ENCODE measurements around the gene SORCS2.
A peak's percentile ranks its signal among the peaks of the same experiment; 100 is the strongest.

SORCS2 gene

GRCh38 chr4:7248857-7249256 lies 56.5 kb downstream of the SORCS2 start:
- in situ Hi-C loops (cut with HindIII; ENCODE audit: low pct_ligation_motif_present, low pct_unique_long_range_greater_than_20kb, low sequenced_read_pairs), result no loop called here

GRCh38 chr4:7251321-7251720 lies 59.0 kb downstream of the SORCS2 start:
- in situ Hi-C loops (cut with HindIII; ENCODE audit: low pct_ligation_motif_present, low pct_unique_long_range_greater_than_20kb, low sequenced_read_pairs), result no loop called here
- DNase-seq, result no peak

More at GRCh38 chr4:7248857-7249256, 56.5 kb downstream of the SORCS2 start:
- no peak for DNase-seq

DNA sequence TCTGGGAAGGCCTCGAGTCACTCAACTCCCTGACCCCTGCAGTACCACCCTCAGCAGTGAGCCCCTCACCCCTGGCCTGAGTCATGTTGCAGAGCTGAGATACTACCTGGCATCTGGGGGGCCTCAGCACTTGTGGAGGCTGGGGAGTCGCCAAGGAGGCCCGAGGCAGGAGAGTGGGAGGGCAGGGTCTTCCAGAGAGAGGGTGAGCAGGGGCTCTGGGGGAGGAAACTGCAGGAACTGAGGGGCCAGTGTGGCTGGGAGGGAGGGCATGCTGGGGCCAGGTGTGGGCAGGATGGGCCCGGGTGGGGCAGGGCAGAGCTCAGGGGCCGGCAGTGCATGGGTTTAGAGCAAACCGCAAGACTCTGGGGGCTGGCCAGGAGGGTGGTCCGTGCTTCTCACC lies 59.7 kb downstream of the SORCS2 start:
- in situ Hi-C loops (cut with HindIII; ENCODE audit: low pct_ligation_motif_present, low pct_unique_long_range_greater_than_20kb, low sequenced_read_pairs), result no loop called here
- no peak for DNase-seq

GRCh38 chr4:7252510-7253340 lies 60.4 kb downstream of the SORCS2 start:
- in situ Hi-C loops (cut with HindIII; ENCODE audit: low pct_ligation_motif_present, low pct_unique_long_range_greater_than_20kb, low sequenced_read_pairs), result no loop called here
- no peak for DNase-seq

GRCh38 chr4:7253341-7253700 lies 61.0 kb downstream of the SORCS2 start:
- in situ Hi-C loops (cut with HindIII; ENCODE audit: low pct_ligation_motif_present, low pct_unique_long_range_greater_than_20kb, low sequenced_read_pairs), result no loop called here

GRCh38 chr4:7253837-7254236 lies 61.5 kb downstream of the SORCS2 start:
- DNase-seq, result no peak
- in situ Hi-C loops (cut with HindIII; ENCODE audit: low pct_ligation_motif_present, low pct_unique_long_range_greater_than_20kb, low sequenced_read_pairs), result no loop called here

More at GRCh38 chr4:7253341-7253700, 61.0 kb downstream of the SORCS2 start:
- DNase-seq, result no peak

GRCh38 chr4:7254736-7255487 lies 62.6 kb downstream of the SORCS2 start:
- no peak for DNase-seq
- in situ Hi-C loops (cut with HindIII; ENCODE audit: low pct_ligation_motif_present, low pct_unique_long_range_greater_than_20kb, low sequenced_read_pairs), result no loop called here

- in situ Hi-C loops (cut with HindIII; ENCODE audit: low pct_ligation_motif_present, low pct_unique_long_range_greater_than_20kb, low sequenced_read_pairs), result no loop called here
- no peak for DNase-seq
Measured at GRCh38 chr4:7255488-7255881, 63.1 kb downstream of the SORCS2 start.

DNA sequence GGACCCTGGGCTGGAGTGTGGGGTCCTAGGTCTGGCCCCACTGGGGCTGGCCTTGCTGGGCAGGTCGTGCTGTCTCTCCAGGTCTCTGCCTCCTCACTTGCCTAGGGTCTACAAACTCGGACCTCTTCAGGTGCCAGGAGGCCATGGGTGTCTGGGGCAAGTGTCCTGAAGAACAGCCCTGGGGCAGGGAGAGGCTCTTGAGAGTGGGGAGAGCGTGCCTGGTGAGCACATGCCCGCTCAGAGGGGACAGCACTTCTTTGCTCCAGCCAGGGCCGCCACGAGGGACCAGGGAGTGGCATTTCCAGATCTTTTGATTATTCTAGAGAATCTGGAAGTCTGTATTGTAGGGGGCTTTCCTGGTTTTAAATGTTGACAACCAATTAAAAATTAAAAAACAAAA lies 63.7 kb downstream of the SORCS2 start:
- no peak for DNase-seq
- in situ Hi-C loops (cut with HindIII; ENCODE audit: low pct_ligation_motif_present, low pct_unique_long_range_greater_than_20kb, low sequenced_read_pairs), result no loop called here

DNA sequence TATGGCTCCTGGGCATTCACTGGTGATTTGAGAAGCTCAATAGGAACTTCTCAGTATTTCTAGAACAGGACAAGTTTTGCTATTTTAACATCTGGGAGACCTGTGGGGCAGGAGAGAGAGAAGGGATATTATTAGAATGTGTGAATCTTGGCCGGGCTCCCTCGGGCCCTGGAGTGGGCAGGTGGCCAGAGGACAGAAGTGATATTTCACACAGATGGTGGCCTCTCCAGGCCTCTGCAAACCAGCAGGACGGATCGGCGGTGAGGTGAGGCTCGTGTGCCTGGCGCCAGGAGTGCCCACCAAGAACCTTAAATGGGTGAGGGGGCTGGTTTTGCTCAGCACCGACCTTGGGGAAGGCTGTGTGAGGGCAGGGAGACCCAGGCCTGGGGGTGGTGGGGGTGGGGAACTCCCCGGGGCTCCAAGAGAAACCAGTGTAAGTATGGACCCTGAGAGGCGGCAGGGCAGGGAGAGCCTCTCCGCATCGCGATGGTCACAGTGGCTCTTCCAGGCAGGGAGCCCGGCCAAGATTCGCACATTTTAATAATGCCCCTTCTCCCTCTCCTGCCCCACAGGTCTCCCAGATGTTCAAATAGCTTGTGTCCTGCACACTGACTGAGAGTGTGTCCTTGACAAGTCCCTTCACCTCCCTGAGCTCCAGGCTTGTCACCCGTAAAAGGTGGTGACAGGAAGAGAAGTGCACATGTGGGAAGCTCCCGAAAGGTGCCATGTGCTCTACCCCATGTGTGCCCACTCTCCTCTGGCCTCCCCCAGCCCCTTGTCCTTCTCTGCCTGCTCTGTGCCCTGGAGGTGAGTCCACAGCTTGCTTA lies 64.9 kb downstream of the SORCS2 start:
- in situ Hi-C loops (cut with HindIII; ENCODE audit: low pct_ligation_motif_present, low pct_unique_long_range_greater_than_20kb, low sequenced_read_pairs), result no loop called here
- DNase-seq, result no peak

- in situ Hi-C loops (cut with HindIII; ENCODE audit: low pct_ligation_motif_present, low pct_unique_long_range_greater_than_20kb, low sequenced_read_pairs), result no loop called here
- no peak for DNase-seq
Measured at GRCh38 chr4:7259039-7259438, 66.7 kb downstream of the SORCS2 start.

DNA sequence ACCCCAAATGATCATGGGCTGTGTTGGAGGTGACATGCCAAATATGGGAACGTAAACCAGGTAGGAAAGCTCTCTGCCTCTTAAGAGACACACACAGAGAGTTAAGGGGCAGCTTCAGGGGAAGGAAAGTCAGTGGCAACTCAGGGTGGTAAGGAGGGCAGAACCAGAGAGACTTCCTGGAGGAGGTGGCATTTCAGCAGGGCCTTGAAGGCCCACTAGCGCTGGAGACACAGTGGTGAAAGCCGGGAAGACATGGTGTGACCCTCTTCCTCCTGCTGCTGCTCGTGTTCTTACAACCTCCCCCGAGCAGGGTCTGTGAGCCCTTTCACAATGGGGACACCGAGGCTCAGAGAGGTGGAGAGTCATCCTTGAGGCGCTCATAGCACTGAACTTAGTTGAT lies 68.2 kb downstream of the SORCS2 start:
- in situ Hi-C loops (cut with HindIII; ENCODE audit: low pct_ligation_motif_present, low pct_unique_long_range_greater_than_20kb, low sequenced_read_pairs), result no loop called here
- no peak for DNase-seq

- DNase-seq, result no peak
- in situ Hi-C loops (cut with HindIII; ENCODE audit: low pct_ligation_motif_present, low pct_unique_long_range_greater_than_20kb, low sequenced_read_pairs), result no loop called here
Measured at GRCh38 chr4:7261087-7261486, 68.7 kb downstream of the SORCS2 start.

GRCh38 chr4:7261536-7261935 lies 69.2 kb downstream of the SORCS2 start:
- no peak for DNase-seq
- in situ Hi-C loops (cut with HindIII; ENCODE audit: low pct_ligation_motif_present, low pct_unique_long_range_greater_than_20kb, low sequenced_read_pairs), result no loop called here

GRCh38 chr4:7262134-7262533 lies 69.8 kb downstream of the SORCS2 start:
- no peak for DNase-seq
- in situ Hi-C loops (cut with HindIII; ENCODE audit: low pct_ligation_motif_present, low pct_unique_long_range_greater_than_20kb, low sequenced_read_pairs), result no loop called here

GRCh38 chr4:7263166-7263565 lies 70.8 kb downstream of the SORCS2 start:
- in situ Hi-C loops (cut with HindIII; ENCODE audit: low pct_ligation_motif_present, low pct_unique_long_range_greater_than_20kb, low sequenced_read_pairs), result no loop called here
- no peak for DNase-seq

GRCh38 chr4:7264694-7265093 lies 72.4 kb downstream of the SORCS2 start:
- no peak for DNase-seq
- in situ Hi-C loops (cut with HindIII; ENCODE audit: low pct_ligation_motif_present, low pct_unique_long_range_greater_than_20kb, low sequenced_read_pairs), result no loop called here

GRCh38 chr4:7266525-7267292 lies 74.4 kb downstream of the SORCS2 start:
- peak; percentile 7 for DNase-seq
- in situ Hi-C loops (cut with HindIII; ENCODE audit: low pct_ligation_motif_present, low pct_unique_long_range_greater_than_20kb, low sequenced_read_pairs), result no loop called here

All from ACHN (cell line).